GM12891 (cell line): ENCODE results near the gene TPH1.

Source experiments
- PAX5 ChIP-seq: IDR thresholded peaks from 2 replicates; pipeline ENCODE4 v1.6.1; 2011; ENCODE audit warnings: low read length, moderate library complexity, mild to moderate bottlenecking; ENCODE audit not compliant: insufficient read depth, severe bottlenecking
- POLR2A ChIP-seq: IDR thresholded peaks from 2 replicates; pipeline ENCODE4 v1.6.1; 2011; ENCODE audit warnings: low read depth, low read length, control low read depth
- POLR2AphosphoS5 ChIP-seq: IDR thresholded peaks from 2 replicates; pipeline ENCODE4 v1.6.1; 2011; ENCODE audit warnings: low read depth, low read length, control low read depth
- POU2F2 ChIP-seq: IDR thresholded peaks from 2 replicates; pipeline ENCODE4 v1.6.1; 2011; ENCODE audit warnings: low read depth, mild to moderate bottlenecking, control low read depth, low read length, moderate library complexity
- SPI1 ChIP-seq: IDR thresholded peaks from 2 replicates; pipeline ENCODE4 v1.6.1; 2011; ENCODE audit warnings: low read depth, low read length, control low read depth
- TAF1 ChIP-seq: IDR thresholded peaks from 2 replicates; pipeline ENCODE4 v1.6.1; 2011; ENCODE audit warnings: low read depth, low read length, control low read depth

GRCh38 chr11:18071098-18071705, 25.1 kb upstream of the TPH1 start:
- TF ChIP-seq POLR2A = no peak
- TF ChIP-seq POU2F2 = no peak
- TF ChIP-seq POLR2AphosphoS5 = no peak
- no peak for TF ChIP-seq SPI1
- TF ChIP-seq TAF1 = no peak
- no peak for TF ChIP-seq PAX5
